T-helper 9 cell (primary cell): ENCODE results near the gene CERS2.
A peak's percentile ranks its signal among the peaks of the same experiment; 100 is the strongest.

Experiments used
- DNase-seq: peaks from one replicate; pipeline ENCODE4 v3.0.0-alpha.2; 2020
- total RNA-seq, 2 donors: gene quantifications; one replicate each; lab custom pipeline; 2026; lab: John Stamatoyannopoulos, UW

Gene CERS2, protein sequence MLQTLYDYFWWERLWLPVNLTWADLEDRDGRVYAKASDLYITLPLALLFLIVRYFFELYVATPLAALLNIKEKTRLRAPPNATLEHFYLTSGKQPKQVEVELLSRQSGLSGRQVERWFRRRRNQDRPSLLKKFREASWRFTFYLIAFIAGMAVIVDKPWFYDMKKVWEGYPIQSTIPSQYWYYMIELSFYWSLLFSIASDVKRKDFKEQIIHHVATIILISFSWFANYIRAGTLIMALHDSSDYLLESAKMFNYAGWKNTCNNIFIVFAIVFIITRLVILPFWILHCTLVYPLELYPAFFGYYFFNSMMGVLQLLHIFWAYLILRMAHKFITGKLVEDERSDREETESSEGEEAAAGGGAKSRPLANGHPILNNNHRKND
- total RNA-seq, result 90.5 to 173 reads per million in 2 donors

DNA sequence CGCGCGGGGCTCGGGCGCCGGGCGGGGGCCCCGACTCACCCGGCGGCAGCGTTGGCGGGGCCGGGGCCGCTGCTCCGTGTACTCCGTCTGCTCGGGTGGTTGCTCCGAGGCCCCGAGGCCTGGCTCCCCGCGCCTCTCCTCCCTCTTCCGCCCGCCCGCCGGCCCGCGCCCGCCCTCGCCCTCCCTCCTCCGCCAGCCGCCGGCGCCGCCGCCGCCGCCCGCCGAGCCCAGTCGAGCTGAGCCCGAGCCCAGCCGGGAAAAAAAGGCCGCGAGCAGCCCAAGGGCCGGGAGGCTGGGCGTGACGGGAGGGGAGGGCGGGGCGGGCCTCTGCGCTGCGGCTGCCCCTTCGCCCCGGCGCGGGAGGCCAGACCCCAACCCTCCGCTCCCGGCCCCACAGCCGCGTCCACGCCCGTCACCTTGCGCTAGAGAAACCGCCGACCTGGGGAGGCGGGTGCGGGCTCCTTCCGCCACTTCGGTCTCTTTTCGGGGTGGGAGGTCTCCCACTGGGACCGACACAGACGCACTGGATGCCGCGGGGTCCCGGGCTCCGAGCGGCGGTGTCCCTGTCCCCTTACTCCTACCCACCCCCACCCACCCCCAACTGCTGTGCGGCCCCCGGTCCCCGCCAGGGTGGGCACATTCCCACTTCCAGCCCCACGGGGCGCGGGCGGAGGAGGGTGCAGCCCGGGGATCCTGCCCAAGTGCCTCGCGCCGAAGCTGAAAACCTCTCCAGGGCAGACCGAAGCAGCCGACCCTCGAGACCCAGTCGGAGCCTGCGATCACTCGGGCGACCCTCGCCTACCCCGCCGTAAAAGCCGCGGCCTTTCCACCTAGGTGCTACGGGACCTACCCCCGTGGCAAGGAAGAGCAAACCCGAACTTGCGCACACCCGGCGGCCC is at the start of gene CERS2:
TSS of gene CERS2 (minus strand) at position 256 of the 899 bp plus-strand sequence. CDS start 5,745 bp downstream, outside the sequence.
- peak; percentile 79 for DNase-seq

GRCh38 chr1:151013518-151013917 is 38.9 kb upstream of the CERS2 start:
- DNase-seq, result no peak

- no peak for DNase-seq
These were observed 38.2 kb upstream of the CERS2 start for GRCh38 chr1:151012684-151013471.

DNA sequence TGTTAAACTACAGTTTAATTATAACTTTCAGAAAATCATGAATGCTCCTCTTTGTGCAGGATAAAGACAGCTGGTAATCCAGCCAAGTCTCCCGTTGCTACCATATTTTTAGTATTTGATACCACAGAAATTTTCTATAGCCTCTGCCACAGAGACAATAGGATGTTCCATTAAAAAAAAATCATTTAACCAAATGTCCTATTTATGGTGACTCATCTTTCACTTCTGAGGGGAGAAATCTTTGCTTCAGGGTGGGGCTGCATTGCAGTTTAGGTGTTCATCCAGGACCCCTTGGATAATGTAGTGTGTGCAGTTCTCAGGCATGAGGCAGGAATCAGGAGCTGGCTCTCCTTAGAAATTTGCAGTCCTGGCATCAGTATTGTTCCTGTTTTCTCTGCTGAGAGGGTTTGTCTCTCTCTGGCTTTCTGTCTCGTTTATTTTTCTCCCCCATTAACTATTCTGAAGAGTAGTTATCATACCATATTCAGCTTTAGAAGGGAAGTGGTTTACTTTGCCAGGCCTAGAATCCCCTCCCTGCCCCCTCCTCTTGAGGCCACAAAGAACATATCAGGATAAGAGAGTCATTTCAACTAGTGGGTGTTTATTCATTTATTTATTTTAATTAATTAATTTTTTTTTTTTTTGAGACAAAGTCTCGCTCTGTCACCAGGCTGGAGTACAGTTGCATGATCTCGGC is 36.7 kb upstream of the CERS2 start:
- no peak for DNase-seq

DNA sequence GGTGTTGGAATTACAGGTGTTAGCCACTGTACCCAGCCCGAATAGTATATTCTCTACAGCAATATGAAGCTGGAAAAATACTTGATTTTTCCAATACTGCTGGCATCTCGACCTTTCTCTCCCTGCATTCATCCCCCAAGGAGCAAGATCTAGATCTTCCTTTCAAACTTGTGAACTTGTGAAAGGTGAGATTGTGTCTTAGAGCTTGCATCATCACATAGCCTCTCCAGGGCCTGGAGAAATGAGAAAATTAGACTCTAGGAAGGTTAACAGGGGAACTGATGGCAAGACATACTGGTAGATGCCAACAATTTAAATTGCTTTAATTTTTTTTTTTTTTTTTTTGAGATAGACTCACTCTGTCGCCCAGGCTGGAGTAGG is 35.7 kb upstream of the CERS2 start:
- DNase-seq, result no peak

DNA sequence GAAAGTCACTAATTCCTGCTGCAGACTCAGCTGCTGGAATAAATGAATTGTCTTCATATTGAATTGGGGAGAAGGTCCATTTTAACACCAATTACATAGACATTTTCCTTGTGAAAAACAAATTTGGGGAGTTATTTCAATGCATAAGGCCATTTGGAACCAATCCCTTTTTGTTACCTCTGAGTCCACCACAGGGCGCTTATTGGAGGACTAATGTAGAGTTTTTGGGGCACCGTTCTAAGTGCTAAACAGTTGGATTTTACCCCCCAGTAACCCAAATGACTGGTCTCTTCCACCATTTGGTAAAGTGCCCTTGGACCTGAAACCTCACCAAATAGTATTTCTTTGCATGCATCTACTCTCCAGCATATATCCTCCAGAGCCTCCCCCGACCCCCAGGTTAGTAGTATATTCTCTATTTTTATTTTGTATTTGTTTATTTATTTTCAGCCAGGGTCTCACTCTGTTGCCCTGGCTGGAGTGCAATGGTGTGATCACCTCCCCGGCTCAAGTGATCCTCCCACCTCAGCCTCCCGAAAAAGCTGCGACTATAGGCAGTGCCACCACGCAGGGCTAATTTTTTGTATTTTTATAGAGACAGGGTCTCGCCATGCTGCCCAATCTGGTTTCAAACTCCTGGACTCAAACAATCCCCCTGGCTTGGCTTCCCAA is 35.2 kb upstream of the CERS2 start:
- DNase-seq, result no peak

- no peak for DNase-seq
These were observed 34.6 kb upstream of the CERS2 start for GRCh38 chr1:151009206-151009587.

DNA sequence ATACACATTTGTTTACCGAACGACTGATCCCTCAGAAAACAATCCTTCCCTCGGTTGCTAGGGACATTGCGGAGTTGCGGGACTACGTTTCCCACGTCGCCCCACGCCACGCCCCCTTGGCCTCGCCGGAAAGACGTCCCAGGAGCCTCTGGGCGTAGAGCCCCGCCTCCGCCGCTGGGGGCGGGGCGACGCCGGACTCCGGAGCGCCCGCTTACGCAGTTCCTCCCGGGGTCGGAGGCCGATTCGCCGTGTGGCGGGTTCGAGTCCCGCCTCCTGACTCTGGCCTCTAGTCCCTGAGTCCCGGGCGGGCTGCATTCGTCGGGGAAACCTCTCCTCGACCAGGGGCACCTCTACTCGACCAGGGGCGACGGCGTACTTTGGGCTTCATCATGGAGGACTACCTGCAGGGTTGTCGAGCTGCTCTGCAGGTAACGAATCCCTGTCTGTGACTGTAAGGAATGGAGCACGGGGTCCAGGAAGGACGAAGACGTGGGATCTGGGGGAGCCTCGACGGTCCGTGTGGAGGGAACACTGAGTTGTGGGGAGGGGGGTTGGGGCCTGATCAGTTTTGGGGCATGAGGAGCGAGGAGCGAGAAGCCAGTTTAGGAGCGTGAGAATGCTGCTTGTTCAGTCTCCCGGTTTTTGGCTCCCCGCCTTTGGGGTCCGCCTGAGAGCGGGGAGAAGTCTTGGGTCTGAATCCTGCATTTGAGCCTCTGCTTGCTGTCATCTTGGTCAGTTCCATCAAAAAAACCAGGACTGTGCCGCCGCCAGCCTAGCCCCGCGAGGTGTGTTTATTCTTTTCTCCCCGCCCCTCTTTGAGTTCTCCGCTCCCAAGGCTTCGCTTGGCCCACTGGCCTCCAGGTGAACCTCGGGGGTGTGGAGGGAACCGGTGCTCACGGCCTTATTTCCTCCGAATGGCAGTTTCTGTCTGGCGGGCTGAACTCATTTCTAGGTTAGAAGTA is 33.9 kb upstream of the CERS2 start, which contains the start of gene PRUNE1:
TSS of gene PRUNE1 (plus strand) at position 206 of the 962 bp plus-strand sequence. CDS start at position 390, 184 bp downstream.
- DNase-seq, result peak; percentile 97

DNA sequence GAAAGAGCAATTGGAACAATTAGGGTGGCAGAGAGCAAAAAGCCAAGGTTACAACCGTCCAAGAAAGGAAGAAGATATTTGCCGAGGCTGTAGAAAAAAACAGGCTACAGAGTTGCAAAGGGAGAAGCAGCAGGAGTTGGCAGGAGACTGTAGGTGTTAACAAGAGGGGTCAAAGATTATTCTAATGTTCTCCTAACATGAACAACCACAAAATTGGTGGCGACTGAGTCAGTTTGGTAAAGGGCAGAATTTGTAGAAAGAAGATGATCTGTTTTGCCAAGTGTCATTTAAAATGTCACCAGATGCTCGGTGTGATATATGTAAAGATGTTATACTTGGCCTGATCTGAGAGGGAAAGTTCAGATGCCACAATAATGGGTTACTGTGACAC is 33.2 kb upstream of the CERS2 start:
- no peak for DNase-seq

- peak; percentile 14 for DNase-seq
These were observed 31.9 kb upstream of the CERS2 start, which contains the start of gene MINDY1 for GRCh38 chr1:151006327-151007052. TSS of gene MINDY1 (minus strand) at chr1:151006902. CDS start at chr1:151002617, 4,285 bp downstream.

- no peak for DNase-seq
These were observed 31.2 kb upstream of the CERS2 start for GRCh38 chr1:151005729-151006319.

DNA sequence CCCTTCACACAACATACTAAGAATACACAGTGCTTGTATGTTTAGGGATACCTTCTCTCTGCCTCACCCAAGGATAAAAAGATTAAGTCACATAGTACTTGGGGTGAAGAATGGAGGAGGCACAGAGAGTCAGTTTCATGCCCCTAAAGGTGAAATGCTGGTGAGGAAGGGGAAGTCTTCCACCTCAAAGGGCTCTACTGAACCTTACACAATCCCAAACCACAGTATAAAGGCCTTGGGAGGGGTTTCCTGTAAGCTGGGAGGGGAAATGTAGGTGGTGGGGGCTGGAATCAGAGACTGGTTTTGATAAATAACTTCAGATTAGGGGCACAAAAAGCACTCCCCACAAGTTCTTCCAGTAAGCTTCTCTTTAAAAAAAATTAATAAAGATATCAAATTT is 28.5 kb upstream of the CERS2 start:
- no peak for DNase-seq

- no peak for DNase-seq
These were observed 28.0 kb upstream of the CERS2 start for GRCh38 chr1:151002611-151003010.

DNA sequence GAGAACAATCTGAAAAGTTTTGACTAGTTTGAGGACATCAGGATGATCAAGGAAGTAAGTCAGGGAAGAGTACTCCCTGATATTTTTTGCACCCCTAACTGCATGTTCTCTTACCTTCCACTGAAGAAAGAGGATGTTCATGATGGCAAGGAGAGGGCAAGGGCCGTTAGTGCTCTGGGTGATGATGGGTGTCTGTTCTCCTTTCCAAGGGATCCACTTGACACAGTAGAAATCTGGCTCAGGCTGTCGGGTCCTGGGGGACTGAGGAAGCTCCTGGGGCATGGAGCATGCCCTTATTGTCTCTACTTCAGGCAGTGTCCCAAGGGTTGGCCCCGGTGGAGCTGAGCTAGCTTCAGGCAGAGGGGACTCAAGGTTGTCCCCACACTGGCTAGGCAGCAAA is 27.4 kb upstream of the CERS2 start:
- DNase-seq, result no peak

- no peak for DNase-seq
These were observed 27.0 kb upstream of the CERS2 start for GRCh38 chr1:151001602-151002001.

DNA sequence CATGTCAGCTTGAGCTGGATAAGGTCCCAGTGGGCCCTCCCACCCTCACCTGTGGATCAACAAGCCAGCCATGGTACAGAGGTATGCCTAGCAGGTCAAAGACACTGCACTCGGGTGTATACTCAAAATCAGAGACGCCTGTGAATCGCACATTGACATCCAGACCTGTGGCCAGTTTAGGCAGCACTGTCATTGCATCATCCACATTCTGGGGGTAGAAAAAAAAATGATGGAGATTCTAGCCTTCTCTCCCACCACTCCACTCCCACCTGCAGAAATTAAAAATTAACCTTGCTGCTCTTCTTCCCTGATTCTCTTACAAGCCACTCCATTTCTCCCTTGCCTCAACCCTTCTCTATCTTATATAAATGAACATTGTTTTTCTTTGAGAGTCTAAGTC is 25.8 kb upstream of the CERS2 start:
- DNase-seq, result no peak

- no peak for DNase-seq
These were observed 25.3 kb upstream of the CERS2 start for GRCh38 chr1:150999926-151000325.

DNA sequence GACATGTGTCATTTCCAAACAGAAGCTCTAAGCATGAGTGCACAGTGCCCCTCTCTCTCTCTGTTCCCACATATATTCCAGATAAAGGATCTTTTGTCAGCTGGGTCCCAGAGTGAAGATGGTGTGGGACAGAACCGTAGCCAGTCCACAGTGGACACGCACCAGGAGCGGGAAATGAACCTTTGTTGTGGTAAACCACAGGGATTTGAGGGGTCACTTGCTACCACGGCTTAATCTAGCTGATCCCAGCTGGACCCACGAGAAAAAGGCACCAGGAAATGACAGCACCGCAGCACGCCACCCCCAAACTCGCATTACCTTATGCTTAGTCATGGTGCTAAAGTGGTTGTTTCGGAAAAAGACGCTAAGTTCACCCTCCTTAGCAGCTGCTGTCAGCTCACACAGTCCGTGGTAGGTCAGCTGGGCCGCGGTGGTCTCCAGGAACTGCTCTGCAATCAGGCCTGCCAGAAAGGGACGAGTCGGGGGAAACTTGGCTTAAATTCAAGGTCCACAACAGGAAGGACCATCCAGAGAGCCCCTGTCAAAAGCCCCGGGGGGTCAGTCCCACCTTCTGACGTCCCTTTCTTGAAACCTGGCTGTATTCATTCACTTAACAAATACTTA is 24.5 kb upstream of the CERS2 start:
- no peak for DNase-seq

DNA sequence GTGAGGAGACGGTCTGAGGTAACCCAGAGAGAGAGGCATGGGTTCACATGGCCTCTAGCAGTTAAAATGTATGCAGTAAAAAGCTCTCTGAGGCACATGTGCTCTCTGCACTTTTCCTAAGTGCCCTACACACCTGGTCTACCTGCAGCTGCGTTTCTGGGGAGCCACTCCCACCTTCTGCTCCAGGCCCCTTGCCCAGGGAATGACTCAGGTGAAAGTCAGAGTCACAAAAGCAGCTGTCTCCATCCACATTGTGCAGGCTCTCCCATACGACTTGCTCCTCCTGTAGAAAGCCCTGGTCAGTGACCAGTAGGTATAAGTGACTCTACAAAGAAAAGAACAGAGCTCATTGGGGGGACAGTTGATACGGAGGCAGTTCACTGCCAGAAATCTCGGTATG is 23.3 kb upstream of the CERS2 start:
- no peak for DNase-seq
